Common myeloid progenitor, CD34-positive (primary cell): Measurements from ENCODE around the gene KCNT1.

Experiments used
- CTCF ChIA-PET: fragments of 350-600 bp; sonication (Branson Sonifier 250); formaldehyde crosslinking; loops from one replicate; lab custom pipeline; 2021; ENCODE audit warnings: antibody characterized with exemption; lab: Charles Lee
- POLR2A ChIA-PET: fragments of 350-600 bp; sonication (Branson Sonifier 250); formaldehyde crosslinking; loops from one replicate; lab custom pipeline; 2021; ENCODE audit warnings: antibody characterized with exemption; lab: Charles Lee
- DNase-seq, 3 donors: peaks; one replicate each; pipeline versions ENCODE4 v3.0.0 to v3.0.0-alpha.2; 2013
- H3K27ac ChIP-seq, 2 experiments: 1 replicate in 1 of 2; 2 replicates in 1 of 2; pipeline ENCODE4 v1.7.0; 2013; ENCODE audit warnings: inconsistent platforms in 2 of 2, low read length in 2 of 2, mild to moderate bottlenecking in 2 of 2, low read depth in 1 of 2, moderate library complexity in 1 of 2; ENCODE audit not compliant: severe bottlenecking in 2 of 2, insufficient read depth in 1 of 2, poor library complexity in 1 of 2
- H3K27me3 ChIP-seq, 5 experiments: replicated peaks in 2 of 5; 1 replicate in 3 of 5; 2 replicates in 2 of 5; pipeline versions ENCODE4 v1.6.1 to v1.7.0; 2013; ENCODE audit warnings: low read length in 4 of 5, mild to moderate bottlenecking in 2 of 5, moderate library complexity in 2 of 5, inconsistent platforms in 1 of 5; ENCODE audit not compliant: insufficient read depth in 5 of 5, control insufficient read depth in 4 of 5
- H3K36me3 ChIP-seq, 4 experiments: 1 replicate in 2 of 4; 2 replicates in 2 of 4; pipeline versions ENCODE4 v1.6.1 to v1.7.0; 2013; ENCODE audit warnings: low read length in 3 of 4, control low read depth in 1 of 4, mild to moderate bottlenecking in 1 of 4; ENCODE audit not compliant: control insufficient read depth in 4 of 4, insufficient read depth in 4 of 4
- H3K4me1 ChIP-seq, 4 experiments: 1 replicate in 3 of 4; 2 replicates in 1 of 4; pipeline versions ENCODE4 v1.6.1 to v1.7.1; 2013; ENCODE audit warnings: low read length in 3 of 4, mild to moderate bottlenecking in 3 of 4, control low read depth in 1 of 4, inconsistent platforms in 1 of 4, moderate library complexity in 1 of 4; ENCODE audit not compliant: control insufficient read depth in 4 of 4, insufficient read depth in 4 of 4; ENCODE audit errors: control extremely low read depth in 1 of 4
- H3K4me3 ChIP-seq, 7 experiments: 1 replicate in 4 of 7; 2 replicates in 3 of 7; pipeline versions ENCODE4 v1.5.1 to v1.7.0; 2013; ENCODE audit warnings: mild to moderate bottlenecking in 7 of 7, low read length in 6 of 7, moderate library complexity in 6 of 7, inconsistent platforms in 2 of 7, low read depth in 2 of 7, control low read depth in 1 of 7; ENCODE audit not compliant: insufficient read depth in 4 of 7, control insufficient read depth in 1 of 7; ENCODE audit errors: extremely low read depth in 1 of 7
- H3K9me3 ChIP-seq, 5 experiments: 1 replicate in 4 of 5; 2 replicates in 1 of 5; pipeline versions ENCODE4 v1.6.1 to v1.7.1; 2013; ENCODE audit warnings: low read length in 4 of 5, mild to moderate bottlenecking in 2 of 5, inconsistent platforms in 1 of 5, low read depth in 1 of 5, moderate library complexity in 1 of 5; ENCODE audit not compliant: control insufficient read depth in 4 of 5, insufficient read depth in 2 of 5; ENCODE audit errors: control extremely low read depth in 1 of 5
- WGBS: methylation state at CpG from one replicate; pipeline ENCODE4 v1.1.5; 2013; ENCODE audit not compliant: insufficient coverage; 5-methylcytosine and 5-hydroxymethylcytosine counted together

The KCNT1 gene

GRCh38 chr9:135737840-135738521 is 36.0 kb downstream of the KCNT1 start:
- 80% methylated on average over 9 of the region's 16 CpGs for WGBS
- Histone ChIP-seq H3K36me3 (no peaks in the 10 kb centered on the region), H3K4me1 (no peaks in the 10 kb centered on the region), H3K9me3 (peaks cover 0 to under 1% (median 0%) of the 10 kb centered on the region in 5 experiments), H3K4me3 (no peak overlapping the region), H3K27me3 (peaks cover 0 to 67% (median 11%) of the 10 kb centered on the region in 5 experiments), H3K27ac (no peak overlapping the region)
- POLR2A ChIA-PET, result no interaction called here
- CTCF ChIA-PET, result interaction anchor here (1.1 kb wide), 1 partner anchor 558 kb away, joined by 4 read pairs; no protein-coding TSS in a partner anchor
- no peak for DNase-seq

- ChIA-PET CTCF (interaction anchor here (1.1 kb wide), 1 partner anchor 559 kb away, joined by 4 read pairs; no protein-coding TSS in a partner anchor), POLR2A (no interaction called here)
- Histone ChIP-seq H3K27ac (no peak overlapping the region), H3K27me3 (peaks cover 0 to 61% (median 11%) of the 10 kb centered on the region in 5 experiments), H3K9me3 (no peaks in the 10 kb centered on the region), H3K4me1 (no peaks in the 10 kb centered on the region), H3K36me3 (no peaks in the 10 kb centered on the region), H3K4me3 (no peak overlapping the region)
- DNase-seq, result no peak
- 80% methylated on average over 28 of the region's 28 CpGs for WGBS
These were observed 37.6 kb downstream of the KCNT1 start for GRCh38 chr9:135739271-135740220.

DNA sequence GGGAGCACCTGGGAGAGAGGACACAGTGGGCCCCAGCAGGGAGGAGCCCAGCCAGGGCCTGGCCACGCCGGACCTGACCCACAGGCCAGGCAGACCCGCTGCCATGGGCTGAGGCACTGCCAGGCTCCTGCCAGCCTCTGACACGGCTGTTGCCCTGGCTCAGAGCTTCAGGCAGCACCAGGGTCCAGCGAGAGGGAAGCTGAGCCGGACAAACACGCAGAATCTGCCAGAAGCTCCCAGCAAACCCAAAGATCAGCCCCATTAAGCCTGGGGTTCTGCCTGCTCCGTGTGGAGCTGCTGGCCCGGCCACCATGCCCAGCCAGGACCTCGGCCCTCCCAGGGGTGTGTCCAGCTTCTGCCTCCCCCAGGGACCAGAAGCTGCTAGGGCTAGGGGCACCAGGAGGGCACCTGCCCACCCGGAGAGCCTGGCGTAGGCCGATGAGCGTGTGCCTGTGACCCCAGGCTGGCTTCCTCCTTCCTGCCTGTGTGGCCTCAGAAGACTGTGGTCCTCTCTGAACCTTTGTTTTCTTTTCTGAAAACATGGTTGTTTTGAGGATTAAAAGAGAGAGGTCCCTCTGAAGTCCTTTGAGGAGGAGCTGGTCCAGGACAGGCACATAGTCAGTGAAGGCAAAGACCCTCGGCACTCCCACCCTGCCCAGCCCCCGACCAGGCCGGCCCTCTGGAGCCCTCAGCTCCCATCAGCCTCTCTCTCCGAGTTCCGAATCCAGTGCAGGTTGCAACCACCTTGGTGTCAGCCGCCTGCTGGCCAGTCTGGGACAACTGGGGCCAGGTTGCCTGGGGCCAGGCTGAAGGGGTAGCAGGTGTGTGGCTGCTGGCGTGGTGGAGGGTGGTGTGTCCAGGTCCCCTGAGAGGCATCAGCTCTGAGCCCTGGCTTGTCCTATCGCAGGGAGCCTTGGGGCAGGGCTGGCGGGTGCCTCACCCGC is 39.6 kb downstream of the KCNT1 start:
- H3K27ac ChIP-seq, result no peak overlapping the region
- no peaks in the 10 kb centered on the region for H3K36me3 ChIP-seq
- POLR2A ChIA-PET, result no interaction called here
- no peaks in the 10 kb centered on the region for H3K4me1 ChIP-seq
- DNase-seq, result no peak
- H3K9me3 ChIP-seq, result no peaks in the 10 kb centered on the region
- CTCF ChIA-PET, result no interaction called here
- WGBS, result 81% methylated on average over 14 of the region's 24 CpGs
- H3K27me3 ChIP-seq, result peaks cover 0 to 44% (median 7%) of the 10 kb centered on the region in 5 experiments
- H3K4me3 ChIP-seq, result no peak overlapping the region

DNA sequence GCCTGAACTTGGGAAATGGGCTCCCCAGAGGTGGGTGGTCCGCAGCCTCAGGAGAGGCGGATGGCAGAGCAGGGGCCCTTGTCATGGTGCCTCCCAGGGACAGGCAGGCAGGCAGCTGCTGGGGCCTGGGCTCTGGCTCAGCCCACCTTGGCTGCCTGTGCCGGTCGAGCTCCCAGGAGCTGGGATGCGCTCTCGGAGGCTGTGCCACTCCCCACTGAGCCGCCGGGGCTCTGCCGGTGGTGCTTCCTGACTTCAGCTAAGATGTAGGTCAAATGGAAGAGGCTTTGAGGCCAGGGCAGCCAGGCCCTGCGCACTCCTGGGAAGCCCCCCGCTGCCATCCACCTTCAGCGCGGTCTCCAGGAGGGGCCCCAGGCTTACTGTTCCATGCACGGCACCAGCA is 41.0 kb downstream of the KCNT1 start:
- Histone ChIP-seq H3K4me3 (no peak overlapping the region), H3K9me3 (no peaks in the 10 kb centered on the region), H3K27me3 (peaks cover 0 to 30% (median 7%) of the 10 kb centered on the region in 5 experiments), H3K36me3 (no peaks in the 10 kb centered on the region), H3K27ac (no peak overlapping the region), H3K4me1 (no peaks in the 10 kb centered on the region)
- DNase-seq, result no peak
- ChIA-PET POLR2A (no interaction called here), CTCF (no interaction called here)
- WGBS, result 81% methylated on average over 13 of the region's 14 CpGs

DNA sequence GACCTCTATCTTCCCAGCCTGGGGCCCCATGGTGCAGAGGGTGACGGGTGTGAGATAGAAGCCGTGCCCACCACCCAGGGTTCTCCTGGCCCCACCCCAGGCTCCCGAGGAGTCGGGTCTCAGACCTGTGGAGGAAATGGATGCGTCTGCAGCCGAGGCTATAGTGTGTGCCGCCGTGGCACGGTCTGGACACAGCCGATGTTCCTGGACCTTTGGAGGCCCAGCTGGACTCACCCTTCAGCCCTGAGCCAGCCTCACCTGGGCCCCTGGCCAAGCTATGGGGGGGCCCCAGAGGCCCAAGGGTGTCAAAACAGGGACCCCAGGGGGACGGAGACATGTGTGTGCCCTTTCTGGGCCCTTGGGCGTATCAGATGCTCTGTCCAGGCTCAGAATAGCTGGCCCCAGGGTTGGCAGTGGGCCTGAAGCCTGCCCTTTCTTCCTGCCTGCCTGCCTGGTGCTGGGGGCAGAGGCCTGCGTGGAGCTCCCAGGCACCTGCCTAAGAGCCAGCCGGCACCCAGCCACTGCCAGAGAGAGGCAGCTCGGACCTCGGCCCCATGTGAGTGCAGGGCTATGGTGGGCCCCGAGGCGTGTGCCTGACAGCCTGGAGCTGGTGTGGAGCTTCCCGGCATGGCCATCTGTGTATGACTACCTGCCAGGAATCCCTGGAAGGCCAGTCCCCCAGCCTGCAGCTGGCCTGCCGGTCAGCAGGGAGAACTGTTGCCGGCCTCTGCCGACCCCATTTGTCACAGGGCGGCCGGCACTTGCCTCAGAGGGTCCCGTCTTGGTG is 41.8 kb downstream of the KCNT1 start:
- Histone ChIP-seq H3K4me3 (no peak overlapping the region), H3K9me3 (no peaks in the 10 kb centered on the region), H3K27me3 (peaks cover 0 to 23% (median 4%) of the 10 kb centered on the region in 5 experiments), H3K27ac (no peak overlapping the region), H3K36me3 (no peaks in the 10 kb centered on the region), H3K4me1 (no peaks in the 10 kb centered on the region)
- ChIA-PET CTCF (no interaction called here), POLR2A (no interaction called here)
- WGBS, result 89% methylated on average over 24 of the region's 25 CpGs
- DNase-seq, result no peak

DNA sequence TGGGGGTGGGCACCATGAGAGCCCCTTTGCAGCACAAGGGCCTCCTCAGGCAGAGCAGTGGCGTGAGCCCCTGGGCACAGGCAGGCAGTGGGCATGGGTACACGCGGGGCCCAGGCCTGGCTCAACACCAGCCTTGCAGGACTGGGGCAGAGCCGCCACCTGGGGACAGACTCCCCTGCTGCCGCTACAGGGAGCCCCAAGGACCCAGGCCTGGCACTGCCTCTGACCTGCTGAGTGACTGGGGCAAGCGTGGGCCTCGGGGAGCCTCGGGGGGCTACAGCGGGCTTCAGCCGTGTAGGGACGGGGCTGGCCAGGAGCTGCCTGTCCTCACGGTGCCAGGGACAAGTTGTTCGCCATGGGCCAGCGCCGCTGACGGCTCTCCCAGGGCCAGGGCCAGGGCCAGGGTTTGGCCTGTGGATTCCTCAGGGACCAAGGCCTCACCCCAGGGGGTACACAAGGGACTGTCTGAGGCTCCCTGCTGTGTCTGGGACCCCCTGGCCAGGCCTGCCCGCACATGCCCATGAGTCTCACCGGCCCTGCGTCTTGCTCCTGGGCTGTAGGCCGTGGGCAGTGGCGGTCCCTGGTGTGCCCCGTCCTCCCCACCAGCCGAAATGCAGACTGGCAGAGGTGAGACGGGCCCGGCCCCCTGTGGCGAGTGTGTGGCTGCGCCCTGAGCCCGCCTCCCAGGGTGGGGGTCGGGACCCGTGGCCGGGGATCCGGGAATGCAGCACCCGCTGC is 42.5 kb downstream of the KCNT1 start:
- peaks cover 0 to 16% (median 4%) of the 10 kb centered on the region in 5 experiments for H3K27me3 ChIP-seq
- CTCF ChIA-PET, result no interaction called here

More for the DNA sequence above, 42.5 kb downstream of the KCNT1 start:
- Histone ChIP-seq H3K4me1 (no peaks in the 10 kb centered on the region), H3K36me3 (no peaks in the 10 kb centered on the region), H3K27ac (no peak overlapping the region), H3K4me3 (no peak overlapping the region), H3K9me3 (no peaks in the 10 kb centered on the region)
- no peak for DNase-seq
- 91% methylated on average over 33 of the region's 33 CpGs for WGBS
- POLR2A ChIA-PET, result no interaction called here
